ENCODE results near the gene MATN1.
A peak's percentile ranks its signal among the peaks of the same experiment; 100 is the strongest.

The MATN1 gene

GRCh38 chr1:30731109-30731805 is 7.9 kb upstream of the MATN1 start:
- DNase-seq (ENCODE audit: low spot score): no peak

DNA sequence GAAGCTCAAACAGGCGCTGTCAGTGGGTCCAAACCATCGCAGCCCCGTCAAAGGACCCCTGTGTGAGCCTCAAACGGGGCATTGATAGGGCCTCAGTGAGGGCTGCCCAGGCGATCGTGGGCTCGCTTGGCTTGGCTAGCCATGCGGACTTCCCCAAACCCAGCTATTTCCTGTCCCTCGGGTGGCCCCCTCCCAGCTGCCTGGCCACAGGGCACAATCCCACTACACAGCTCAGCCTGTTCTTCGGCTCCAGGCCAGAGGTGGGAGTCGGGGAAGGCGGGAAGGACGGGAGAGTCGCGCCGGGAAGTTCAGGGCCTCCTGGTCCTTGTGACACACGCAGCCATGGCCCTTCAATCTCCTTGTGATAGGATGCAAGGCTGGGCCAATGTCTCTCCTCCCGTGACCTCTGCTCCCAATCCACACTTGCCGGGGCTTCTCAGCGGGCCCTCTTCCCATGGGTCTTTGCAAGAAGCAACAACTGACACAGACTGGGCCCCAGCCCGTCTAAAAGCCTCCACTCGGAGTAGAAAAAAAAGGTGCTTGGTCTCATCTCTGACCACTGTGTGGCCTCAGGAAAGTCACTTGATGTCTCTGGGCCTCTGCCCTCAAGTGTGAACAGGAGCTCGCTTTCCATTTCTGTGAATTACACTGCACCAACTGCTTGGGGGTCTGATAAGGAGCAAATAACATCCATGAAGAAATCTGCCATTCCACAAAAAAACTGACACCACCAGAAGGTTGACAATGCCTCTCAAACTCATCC is 7.1 kb upstream of the MATN1 start:
- DNase-seq (ENCODE audit: low spot score): peak; percentile 52

DNA sequence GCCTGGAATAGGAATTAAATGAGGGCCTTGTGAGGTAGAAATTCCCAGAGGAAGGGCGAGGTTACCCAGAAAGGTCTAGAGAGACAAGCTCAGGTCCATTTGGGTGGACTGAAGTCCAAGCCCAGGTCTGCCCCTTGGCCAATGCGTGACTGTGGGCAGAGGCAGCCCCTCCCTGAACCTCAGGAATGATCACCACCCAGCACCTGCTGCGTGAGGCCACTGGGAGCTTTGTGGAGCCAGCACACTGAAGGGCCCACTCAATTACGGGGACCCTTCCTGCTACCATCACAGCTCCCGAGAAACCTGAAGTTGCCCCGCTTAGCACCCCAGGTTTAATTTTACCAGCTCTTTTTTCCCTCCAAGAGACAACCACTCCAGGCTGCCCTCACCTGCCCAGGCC is 6.5 kb upstream of the MATN1 start:
- DNase-seq (ENCODE audit: low spot score): no peak

DNA sequence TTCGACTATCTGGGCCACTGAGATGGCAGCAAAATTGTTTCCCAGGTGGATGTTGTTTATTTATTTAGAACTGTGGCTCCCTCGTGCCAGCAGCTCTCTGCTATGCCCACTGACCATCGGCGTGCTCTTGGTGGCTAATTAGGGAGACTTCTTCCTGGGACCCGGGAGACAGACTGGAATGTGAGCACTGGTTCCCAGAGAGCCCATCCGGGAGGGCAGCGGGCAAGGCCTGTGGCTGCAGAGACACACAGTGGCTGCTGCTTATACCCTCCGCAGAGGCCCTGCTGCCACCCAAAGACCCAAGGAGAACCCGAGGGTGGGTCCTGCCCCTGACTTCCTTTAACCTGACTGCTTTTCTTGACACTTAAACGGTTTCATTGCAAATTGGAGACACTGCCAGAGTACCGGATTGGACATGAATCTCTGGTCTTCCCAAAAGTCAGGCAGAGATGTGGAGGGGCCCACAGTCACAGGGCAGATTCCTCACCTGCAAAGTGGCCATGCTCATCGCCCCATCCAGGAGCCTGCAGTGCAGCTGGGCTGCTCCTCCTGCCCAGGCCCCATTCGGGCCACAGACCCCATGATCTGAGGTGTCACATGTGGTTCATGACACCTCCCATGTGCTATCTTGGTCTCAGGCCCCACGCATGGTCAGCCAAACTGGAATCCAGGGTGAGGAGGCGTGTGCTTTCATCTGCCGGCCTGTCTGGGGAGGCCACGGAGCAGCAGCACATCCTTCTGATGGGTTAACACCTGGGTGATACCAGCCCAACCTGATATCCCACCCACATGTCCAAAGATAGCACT is 5.7 kb upstream of the MATN1 start:
- DNase-seq (ENCODE audit: low spot score): no peak

GRCh38 chr1:30728340-30728739 is 5.0 kb upstream of the MATN1 start:
- no peak for DNase-seq (ENCODE audit: low spot score)

- DNase-seq (ENCODE audit: low spot score): no peak
Observed at GRCh38 chr1:30727824-30728223, 4.4 kb upstream of the MATN1 start.

- no peak for DNase-seq (ENCODE audit: low spot score)
Observed at GRCh38 chr1:30726773-30727684, 3.6 kb upstream of the MATN1 start.

GRCh38 chr1:30726236-30726635 is 2.9 kb upstream of the MATN1 start:
- DNase-seq (ENCODE audit: low spot score): no peak

GRCh38 chr1:30725450-30726095 is 2.2 kb upstream of the MATN1 start:
- peak; percentile 66 for DNase-seq (ENCODE audit: low spot score)

GRCh38 chr1:30724655-30725421 is 1.5 kb upstream of the MATN1 start:
- no peak for DNase-seq (ENCODE audit: low spot score)

GRCh38 chr1:30724175-30724574 is 790 bp upstream of the MATN1 start:
- no peak for DNase-seq (ENCODE audit: low spot score)

GRCh38 chr1:30721812-30722537 is 1.4 kb downstream of the MATN1 start:
- no peak for DNase-seq (ENCODE audit: low spot score)

DNA sequence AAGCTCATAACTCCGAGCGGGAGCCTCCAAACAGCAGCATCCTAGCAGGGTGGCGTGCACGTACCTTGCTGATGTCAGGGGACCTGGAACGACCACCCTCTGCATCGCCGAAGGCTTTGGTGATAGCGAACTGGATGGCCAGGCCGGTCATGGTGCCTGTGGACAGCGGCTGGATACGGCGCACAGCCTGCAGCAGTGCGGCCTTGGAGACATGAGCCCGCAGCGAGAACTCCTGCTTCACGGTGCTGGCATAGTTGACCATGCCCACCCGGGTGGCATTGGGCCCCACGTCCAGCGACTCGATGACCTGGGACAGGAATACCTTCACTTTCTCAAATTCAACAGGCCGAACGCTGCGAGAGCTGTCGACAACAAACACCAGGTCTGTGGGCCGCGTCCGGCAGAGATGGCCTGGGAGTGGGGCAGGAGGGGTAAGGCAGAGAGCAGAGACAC is 2.0 kb downstream of the MATN1 start:
- DNase-seq (ENCODE audit: low spot score): no peak

- no peak for DNase-seq (ENCODE audit: low spot score)
Observed at GRCh38 chr1:30720271-30721223, 2.8 kb downstream of the MATN1 start.

DNA sequence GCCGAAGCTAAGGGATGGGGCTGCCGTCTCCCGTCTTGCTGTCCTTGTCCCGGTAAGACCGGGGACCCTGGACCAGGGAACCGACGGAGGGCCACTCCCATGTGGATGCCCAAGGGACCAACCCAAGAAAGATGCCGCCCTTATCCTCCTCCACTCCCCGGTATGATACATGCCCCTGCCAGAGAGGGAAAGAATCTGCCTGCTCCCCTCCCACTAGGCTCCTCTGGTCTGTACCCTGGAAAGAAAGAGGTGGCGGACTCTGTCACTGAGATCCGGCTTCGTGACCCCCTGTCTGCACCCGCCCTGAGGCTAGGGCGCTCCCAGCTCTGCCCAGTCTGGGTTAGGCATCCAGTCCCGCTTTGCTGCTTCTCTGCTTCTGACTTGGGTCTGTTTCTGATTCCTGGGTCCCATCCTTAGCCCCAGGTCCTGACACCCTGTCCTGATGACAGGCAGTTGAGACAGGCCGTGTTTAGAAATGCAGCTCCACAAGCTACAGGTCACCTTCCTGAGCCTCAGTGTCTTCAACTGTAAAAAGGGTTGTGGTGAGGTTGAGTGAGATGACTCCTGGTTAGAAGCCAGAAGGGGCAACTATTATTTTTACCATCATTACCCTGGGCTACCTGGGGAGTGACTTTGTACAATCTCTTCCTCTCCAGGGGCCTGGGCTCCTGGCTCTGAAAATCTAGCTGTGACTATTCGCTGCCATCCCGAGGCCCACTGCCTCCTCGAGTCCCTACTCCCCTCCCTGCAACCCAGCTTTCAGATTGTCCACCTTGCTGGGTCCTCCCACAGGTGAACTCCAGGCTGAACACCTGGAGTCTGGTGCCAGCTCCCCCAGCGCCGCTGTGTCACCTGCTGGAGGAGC is 3.7 kb downstream of the MATN1 start:
- peak; percentile 93 for DNase-seq (ENCODE audit: low spot score)

GRCh38 chr1:30718636-30719405 is 4.6 kb downstream of the MATN1 start:
- DNase-seq (ENCODE audit: low spot score): no peak

All from Ammon's horn (tissue), 1 donor.